B cell (primary cell): Measurements from ENCODE around the gene TSPAN9. TPM values are rescaled to one million over a fixed set of nuclear protein-coding genes. Genes with fewer than 3 reads are reported as not detected.

Experiments
- ATAC-seq: fragments of 200-7000 bp; cut with Tn5 transposase; one replicate; pipeline ENCODE4 v1.10.0; 2021; ENCODE audit warnings: low read depth, mild to moderate bottlenecking, moderate number of reproducible peaks, moderate library complexity
- CTCF ChIA-PET: fragments of 350-600 bp; sonication (Branson Sonifier 250); formaldehyde crosslinking; loops from one replicate; lab custom pipeline; 2021; ENCODE audit warnings: antibody characterized with exemption, inconsistent platforms; lab: Charles Lee
- POLR2A ChIA-PET: fragments of 350-600 bp; sonication (Branson Sonifier 250); formaldehyde crosslinking; loops from one replicate; lab custom pipeline; 2021; ENCODE audit warnings: antibody characterized with exemption; lab: Charles Lee
- DNase-seq: peaks from one replicate; pipeline ENCODE4 v3.0.0; 2013
- H2AFZ ChIP-seq: 2 replicates; pipeline ENCODE4 v1.6.1; 2012; ENCODE audit warnings: mild to moderate bottlenecking, low read depth, low read length; ENCODE audit not compliant: insufficient read depth, poor library complexity, severe bottlenecking
- H3K27ac ChIP-seq, 2 donors: 1 replicate in 1 of 2; 2 replicates in 1 of 2; pipeline ENCODE4 v1.5.1; 2012 to 2013; ENCODE audit warnings: low read length in 2 of 2, mild to moderate bottlenecking in 2 of 2, moderate library complexity in 1 of 2
- H3K27me3 ChIP-seq, 4 experiments: fragments of 200-600 bp in 1 of 4; sonication (generic) in 1 of 4; replicated peaks in 1 of 4; 1 replicate in 2 of 4; 2 replicates in 2 of 4; pipeline versions ENCODE4 v1.6.1 to v1.7.0; 2013 to 2016; ENCODE audit warnings: low read length in 3 of 4, mild to moderate bottlenecking in 2 of 4, mixed read lengths in 1 of 4, moderate library complexity in 1 of 4; ENCODE audit not compliant: insufficient read depth in 4 of 4, control insufficient read depth in 3 of 4; ENCODE audit errors: control extremely low read depth in 1 of 4
- H3K36me3 ChIP-seq, 2 experiments: replicated peaks in 1 of 2; 1 replicate in 1 of 2; 2 replicates in 1 of 2; pipeline versions ENCODE4 v1.6.1 to v1.7.1; 2013; ENCODE audit warnings: low read length in 1 of 2; ENCODE audit not compliant: insufficient read depth in 2 of 2, control insufficient read depth in 1 of 2; ENCODE audit errors: control extremely low read depth in 1 of 2, extremely low read depth in 1 of 2
- H3K4me1 ChIP-seq, 2 donors: fragments of 200-600 bp in 1 of 2; sonication (generic) in 1 of 2; 1 replicate in 1 of 2; 2 replicates in 1 of 2; pipeline versions ENCODE4 v1.5.1 to v1.6.1; 2013 to 2017; ENCODE audit warnings: low read length in 2 of 2; ENCODE audit not compliant: control insufficient read depth in 2 of 2, insufficient read depth in 2 of 2
- H3K4me2 ChIP-seq: replicated peaks from 2 replicates; pipeline ENCODE3; 2012; ENCODE audit warnings: mild to moderate bottlenecking, low read depth, low read length; ENCODE audit not compliant: poor library complexity, severe bottlenecking
- H3K4me3 ChIP-seq, 5 experiments: fragments of 200-600 bp in 1 of 5; sonication (generic) in 1 of 5; 1 replicate in 3 of 5; 2 replicates in 2 of 5; pipeline versions ENCODE4 v1.5.1 to v1.7.0; 2011 to 2016; ENCODE audit warnings: low read length in 4 of 5, mild to moderate bottlenecking in 4 of 5, low read depth in 2 of 5, control low read depth in 1 of 5, moderate library complexity in 1 of 5; ENCODE audit not compliant: insufficient read depth in 1 of 5; ENCODE audit errors: control extremely low read depth in 1 of 5, extremely low read depth in 1 of 5
- H3K79me2 ChIP-seq: fragments of 200-600 bp; sonication (generic); one replicate; pipeline ENCODE4 v1.6.0; 2016; ENCODE audit warnings: low read length; ENCODE audit not compliant: control insufficient read depth, insufficient read depth
- H3K9ac ChIP-seq: fragments of 200-600 bp; sonication (generic); 2 replicates; pipeline ENCODE4 v1.6.1; 2017; ENCODE audit warnings: mild to moderate bottlenecking, low read length, moderate library complexity
- H3K9me3 ChIP-seq, 3 donors: one replicate each; pipeline versions ENCODE4 v1.6.1 to v1.7.1; 2013; ENCODE audit warnings: low read length in 2 of 3; ENCODE audit not compliant: control insufficient read depth in 2 of 3, insufficient read depth in 1 of 3; ENCODE audit errors: control extremely low read depth in 1 of 3
- H4K20me1 ChIP-seq: 2 replicates; pipeline ENCODE4 v1.6.0; 2012; ENCODE audit warnings: mild to moderate bottlenecking, low read length; ENCODE audit not compliant: insufficient read depth, control insufficient read depth, poor library complexity, severe bottlenecking
- H3K27ac Mint-ChIP-seq: one replicate; pipeline ENCODE4 v1.8.0; 2021; ENCODE audit warnings: mixed read lengths
- H3K27me3 Mint-ChIP-seq: one replicate; pipeline ENCODE4 v1.8.0; 2021; ENCODE audit warnings: mixed read lengths
- H3K4me1 Mint-ChIP-seq: one replicate; pipeline ENCODE4 v1.8.0; 2021; ENCODE audit warnings: mixed read lengths
- H3K4me3 Mint-ChIP-seq: one replicate; pipeline ENCODE4 v1.8.0; 2021; ENCODE audit warnings: mixed read lengths
- H3K9me3 Mint-ChIP-seq: one replicate; pipeline ENCODE4 v1.8.0; 2022; ENCODE audit warnings: mixed read lengths; ENCODE audit not compliant: insufficient read depth
- CTCF ChIP-seq: fragments of 200-600 bp; IDR thresholded peaks from one replicate; pipeline ENCODE4 v1.8.0; 2022; ENCODE audit warnings: antibody characterized with exemption, mild to moderate bottlenecking
- EZH2 ChIP-seq: IDR thresholded peaks from 2 replicates; pipeline ENCODE4 v1.6.1; 2012; ENCODE audit warnings: borderline replicate concordance, low read depth, mild to moderate bottlenecking, moderate library complexity, low read length; ENCODE audit not compliant: insufficient read depth, poor library complexity, severe bottlenecking
- WGBS: methylation state at CpG from one replicate; pipeline ENCODE4 v1.1.5; 2013; ENCODE audit warnings: missing lambda C conversion rate; ENCODE audit not compliant: insufficient coverage; 5-methylcytosine and 5-hydroxymethylcytosine counted together
- intact Hi-C: fragments of 100-400 bp; cut with micrococcal nuclease; formaldehyde crosslinking; loops from one replicate; pipeline ENCODE4 v1.10.0; 2022
- polyA plus RNA-seq: library from polyadenylated mRNA; depleted of rRNA; stranded (reverse); fragments of >200 nt; gene quantifications from 2 replicates; pipeline ENCODE4 v1.2.3, GENCODE V29; 2012
- total RNA-seq, 2 donors: library from RNA; stranded (reverse); fragments of 120-200 nt in 1 of 2; gene quantifications; 1 replicate in 1 of 2; 2 replicates in 1 of 2; pipeline versions ENCODE4 v1.2.3 to v1.2.4, GENCODE V29; 2013 to 2022

The TSPAN9 gene
- total and polyA plus RNA-seq, 2 donors (not counting 1 experiment from before 2014, with no cell fraction given): 0.15 to 0.37 TPM

DNA sequence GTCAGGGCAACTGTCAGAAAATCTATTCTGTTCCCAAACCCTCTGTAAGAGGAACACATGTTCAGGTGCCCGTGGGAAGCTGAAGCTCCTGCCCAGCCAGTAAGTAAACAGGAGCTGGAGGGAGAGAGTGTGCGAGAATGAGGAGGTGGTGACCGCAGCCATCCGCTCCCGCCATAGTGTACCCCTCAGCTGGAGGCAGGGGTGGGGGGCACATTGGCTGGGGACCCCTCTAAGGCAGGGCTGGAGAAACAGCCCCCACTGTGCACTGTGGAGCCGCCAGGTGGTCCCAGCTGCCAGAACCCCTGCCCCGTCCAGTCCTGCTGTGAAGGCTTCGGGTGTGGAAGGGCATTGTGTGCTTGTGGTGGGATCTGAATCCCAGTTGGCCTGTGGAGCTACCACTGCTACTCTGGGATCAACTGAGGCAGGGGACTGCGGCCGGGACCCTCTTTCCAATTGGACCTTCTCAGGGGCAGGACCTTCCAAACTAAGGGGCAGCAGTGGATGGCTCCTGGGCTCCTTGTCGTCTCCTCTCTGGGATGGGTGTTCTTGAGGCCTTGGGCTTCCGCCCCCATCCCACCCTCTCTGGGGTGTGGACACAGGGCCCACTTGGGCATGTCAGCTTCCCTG, 59.6 kb downstream of the TSPAN9 start:
- intact Hi-C loops: no loop called here
- ChIA-PET CTCF (interaction anchor here (0.6 to 5.2 kb wide), 7 partner anchors 10 to 668 kb away, joined by 3 to 44 read pairs (median 6); no protein-coding TSS in a partner anchor), POLR2A (no interaction called here)
- H3K9me3 ChIP-seq: no peaks in the 10 kb centered on the region
- H3K36me3 ChIP-seq: no peaks in the 10 kb centered on the region
- no peak overlapping the region for H3K4me3 Mint-ChIP-seq
- TF ChIP-seq CTCF: no peak
- TF ChIP-seq EZH2: no peak
- no peaks in the 10 kb centered on the region for H3K4me1 Mint-ChIP-seq
- H3K27ac ChIP-seq: no peak overlapping the region
- no peak overlapping the region for H3K9ac ChIP-seq
- H3K4me1 ChIP-seq: no peaks in the 10 kb centered on the region
- no peaks in the 10 kb centered on the region for H3K9me3 Mint-ChIP-seq
- no peak overlapping the region for H3K4me3 ChIP-seq
- no peak overlapping the region for H3K4me2 ChIP-seq
- H3K79me2 ChIP-seq: no peaks in the 10 kb centered on the region
- H4K20me1 ChIP-seq: no peaks in the 10 kb centered on the region
- H3K27ac Mint-ChIP-seq: no peak overlapping the region
- peaks cover 0 to 6% (median 2%) of the 10 kb centered on the region in 4 experiments for H3K27me3 ChIP-seq
- ATAC-seq (no peak), DNase-seq (no peak)
- no peak overlapping the region for H2AFZ ChIP-seq
- peaks cover 41% of the 10 kb centered on the region for H3K27me3 Mint-ChIP-seq
- 96% methylated on average over 10 of the region's 12 CpGs for WGBS

- no peak overlapping the region for H3K4me3 Mint-ChIP-seq
- no peaks in the 10 kb centered on the region for H3K9me3 Mint-ChIP-seq
- Histone ChIP-seq H2AFZ (no peak overlapping the region), H4K20me1 (no peaks in the 10 kb centered on the region), H3K79me2 (no peaks in the 10 kb centered on the region), H3K9ac (no peak overlapping the region), H3K4me2 (no peak overlapping the region), H3K27me3 (peaks cover 0 to 5% (median 0%) of the 10 kb centered on the region in 4 experiments), H3K9me3 (no peaks in the 10 kb centered on the region), H3K27ac (no peak overlapping the region), H3K4me1 (no peaks in the 10 kb centered on the region), H3K36me3 (no peaks in the 10 kb centered on the region), H3K4me3 (no peak overlapping the region)
- peaks cover 36% of the 10 kb centered on the region for H3K27me3 Mint-ChIP-seq
- no peak for DNase-seq
- no peak overlapping the region for H3K27ac Mint-ChIP-seq
- 79% methylated on average over 7 of the region's 8 CpGs for WGBS
- CTCF ChIA-PET: interaction anchor here (1.0 to 5.2 kb wide), 5 partner anchors 12 to 667 kb away, joined by 3 to 44 read pairs (median 6); no protein-coding TSS in a partner anchor
- ATAC-seq: no peak
- POLR2A ChIA-PET: no interaction called here
- no peak for TF ChIP-seq CTCF
- intact Hi-C loops: no loop called here
- no peaks in the 10 kb centered on the region for H3K4me1 Mint-ChIP-seq
Observed at GRCh38 chr12:3137268-3137781, 60.1 kb downstream of the TSPAN9 start.
